ENCODE data around the gene RPL36A.

- TF ChIP-seq CTCF (IDR thresholded peaks at IDR 0.05 in 2 of 3, conservative IDR thresholded peaks at IDR 0.05 in 1 of 3; ENCODE audit: insufficient read depth in 2 of 3, low read depth in 1 of 3, low read length in 3 of 3) (no peak), SMAD2 (IDR thresholded peaks at IDR 0.05; ENCODE audit: low read depth, low read length) (no peak), RAD21 (CRISPR knock-in tag; conservative IDR thresholded peaks at IDR 0.05 in 1 of 2, IDR thresholded peaks at IDR 0.05 in 1 of 2) (no peak), ZNF444 (CRISPR knock-in tag; IDR thresholded peaks at IDR 0.05) (no peak), EP300 (IDR thresholded peaks at IDR 0.05; ENCODE audit: low read length) (no peak), BACH1 (tag; IDR thresholded peaks at IDR 0.05) (no peak), ZNF707 (CRISPR knock-in tag; conservative IDR thresholded peaks at IDR 0.05) (no peak)
These were observed 28.7 kb downstream of the RPL36A start for GRCh38 chrX:101419489-101419888.

Data from K562 (cell line).